Loucy (cell line): Measurements from ENCODE around the gene ATP10D.

Experiments used
- EZH2phosphoT487 ChIP-seq: fragments of 200-600 bp; IDR thresholded peaks from 2 replicates; pipeline ENCODE4 v1.6.1; 2018; ENCODE audit warnings: antibody characterized with exemption, mild to moderate bottlenecking, moderate library complexity, borderline replicate concordance
- TF ChIP-seq, protein P1 (sequence below): fragments of 200-600 bp; sonication (generic); conservative IDR thresholded peaks from 2 replicates; pipeline ENCODE4 v1.5.1; 2014; ENCODE audit warnings: mild to moderate bottlenecking, antibody characterized with exemption, low read length

DNA sequence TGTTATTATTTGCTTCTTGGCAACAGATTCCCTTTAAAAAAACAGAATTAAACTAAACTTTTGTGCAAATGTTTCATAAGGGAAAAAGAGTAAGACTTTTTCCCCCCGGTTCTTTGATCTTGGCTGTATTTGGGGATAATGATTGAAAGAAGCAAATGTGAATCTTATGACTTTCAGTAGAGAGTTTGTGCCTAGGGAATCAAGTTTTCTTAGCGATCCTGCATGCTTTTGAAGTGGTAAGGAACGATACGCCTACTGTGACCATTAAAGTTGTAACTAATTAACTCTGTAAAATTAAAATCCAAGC, 9.0 kb downstream of the ATP10D start:
- TF ChIP-seq, protein P1, sequence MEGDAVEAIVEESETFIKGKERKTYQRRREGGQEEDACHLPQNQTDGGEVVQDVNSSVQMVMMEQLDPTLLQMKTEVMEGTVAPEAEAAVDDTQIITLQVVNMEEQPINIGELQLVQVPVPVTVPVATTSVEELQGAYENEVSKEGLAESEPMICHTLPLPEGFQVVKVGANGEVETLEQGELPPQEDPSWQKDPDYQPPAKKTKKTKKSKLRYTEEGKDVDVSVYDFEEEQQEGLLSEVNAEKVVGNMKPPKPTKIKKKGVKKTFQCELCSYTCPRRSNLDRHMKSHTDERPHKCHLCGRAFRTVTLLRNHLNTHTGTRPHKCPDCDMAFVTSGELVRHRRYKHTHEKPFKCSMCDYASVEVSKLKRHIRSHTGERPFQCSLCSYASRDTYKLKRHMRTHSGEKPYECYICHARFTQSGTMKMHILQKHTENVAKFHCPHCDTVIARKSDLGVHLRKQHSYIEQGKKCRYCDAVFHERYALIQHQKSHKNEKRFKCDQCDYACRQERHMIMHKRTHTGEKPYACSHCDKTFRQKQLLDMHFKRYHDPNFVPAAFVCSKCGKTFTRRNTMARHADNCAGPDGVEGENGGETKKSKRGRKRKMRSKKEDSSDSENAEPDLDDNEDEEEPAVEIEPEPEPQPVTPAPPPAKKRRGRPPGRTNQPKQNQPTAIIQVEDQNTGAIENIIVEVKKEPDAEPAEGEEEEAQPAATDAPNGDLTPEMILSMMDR: no peak
- no peak for TF ChIP-seq EZH2phosphoT487
